DND-41 (cell line): ENCODE data around the gene CALN1.

ENCODE experiments used
- ATAC-seq: fragments of 200-7000 bp; cut with Tn5 transposase; 3 replicates; pipeline ENCODE4 v1.9.1; 2021; ENCODE audit warnings: low read depth; ENCODE audit not compliant: insufficient read depth
- DNase-seq: peaks from one replicate; pipeline ENCODE4 v3.0.0-alpha.2; 2020
- H2AFZ ChIP-seq: 2 replicates; pipeline ENCODE4 v1.6.0; 2012; ENCODE audit warnings: low read depth, low read length
- H3K27ac ChIP-seq: 2 replicates; pipeline ENCODE4 v1.5.1; 2012; ENCODE audit warnings: low read length, inconsistent platforms
- H3K27me3 ChIP-seq: fragments of 200-600 bp; sonication (generic); 2 replicates; pipeline ENCODE4 v1.6.0; 2012; ENCODE audit warnings: low read length, mild to moderate bottlenecking, inconsistent platforms; ENCODE audit not compliant: insufficient read depth, poor library complexity
- H3K36me3 ChIP-seq: 2 replicates; pipeline ENCODE4 v1.5.1; 2012; ENCODE audit warnings: low read length, inconsistent platforms; ENCODE audit not compliant: insufficient read depth
- H3K4me1 ChIP-seq: 2 replicates; pipeline ENCODE4 v1.5.1; 2012; ENCODE audit warnings: mild to moderate bottlenecking, low read length; ENCODE audit not compliant: insufficient read depth
- H3K4me2 ChIP-seq: 2 replicates; pipeline ENCODE4 v1.6.0; 2012; ENCODE audit warnings: mild to moderate bottlenecking, moderate library complexity, low read length, inconsistent platforms; ENCODE audit not compliant: insufficient read depth
- H3K4me3 ChIP-seq, 2 experiments: fragments of 200-600 bp in 1 of 2; shearing (Covaris generic) in 1 of 2; 2 replicates each; pipeline ENCODE4 v1.5.1; 2012 to 2016; ENCODE audit warnings: inconsistent platforms in 2 of 2, low read length in 2 of 2, mild to moderate bottlenecking in 2 of 2, low read depth in 1 of 2, moderate library complexity in 1 of 2
- H3K79me2 ChIP-seq: 2 replicates; pipeline ENCODE4 v1.6.0; 2012; ENCODE audit warnings: low read length, inconsistent platforms; ENCODE audit not compliant: insufficient read depth
- H3K9ac ChIP-seq: 2 replicates; pipeline ENCODE4 v1.6.0; 2012; ENCODE audit warnings: low read depth, mild to moderate bottlenecking, inconsistent platforms, low read length, moderate library complexity
- H3K9me3 ChIP-seq: 2 replicates; pipeline ENCODE4 v1.5.1; 2012; ENCODE audit warnings: low read length, moderate library complexity, mild to moderate bottlenecking, inconsistent platforms; ENCODE audit not compliant: insufficient read depth, severe bottlenecking
- H4K20me1 ChIP-seq: 2 replicates; pipeline ENCODE4 v1.6.0; 2012; ENCODE audit warnings: low read length; ENCODE audit not compliant: insufficient read depth
- CTCF ChIP-seq: IDR thresholded peaks from 2 replicates; pipeline ENCODE4 v1.5.1; 2012; ENCODE audit warnings: borderline replicate concordance, low read length, moderate library complexity, mild to moderate bottlenecking; ENCODE audit not compliant: poor library complexity, severe bottlenecking; ENCODE audit errors: extremely low read depth
- EZH2 ChIP-seq: IDR thresholded peaks from 3 replicates; pipeline ENCODE4 v1.6.1; 2012; ENCODE audit warnings: borderline replicate concordance, low read depth, mild to moderate bottlenecking, moderate library complexity, low read length, inconsistent platforms; ENCODE audit not compliant: severe bottlenecking

The CALN1 gene

GRCh38 chr7:72325561-72325960 lies 86.6 kb downstream of the CALN1 start:
- Histone ChIP-seq H3K36me3 (no peaks in the 10 kb centered on the region), H3K4me1 (no peaks in the 10 kb centered on the region), H3K9me3 (no peaks in the 10 kb centered on the region), H3K27me3 (no peaks in the 10 kb centered on the region), H3K27ac (no peak overlapping the region), H4K20me1 (no peaks in the 10 kb centered on the region), H3K9ac (no peak overlapping the region), H3K4me3 (no peak overlapping the region), H3K4me2 (no peak overlapping the region), H3K79me2 (no peaks in the 10 kb centered on the region), H2AFZ (no peak overlapping the region)
- DNase-seq (no peak), ATAC-seq (no peak)
- no peak for TF ChIP-seq CTCF
- TF ChIP-seq EZH2 = no peak

DNA sequence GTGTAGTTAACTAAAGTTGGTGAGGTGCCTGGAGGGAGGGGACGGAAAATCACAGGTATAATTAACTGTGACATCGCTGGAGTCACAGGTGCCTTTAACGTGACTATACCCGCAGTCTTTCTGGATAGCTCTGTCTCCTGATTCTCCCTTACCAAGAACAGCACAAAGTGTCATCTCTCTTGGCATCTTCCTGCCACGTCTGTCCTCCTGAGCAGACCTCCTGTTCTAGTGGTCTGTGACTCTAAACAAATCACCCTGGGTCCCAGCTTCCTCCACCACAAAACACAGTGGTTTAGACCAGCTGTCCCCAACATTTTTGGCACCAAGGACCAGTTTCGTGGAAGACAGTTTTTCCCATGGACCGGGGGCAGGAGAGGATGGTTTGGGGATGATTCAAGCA lies 90.5 kb downstream of the CALN1 start:
- Histone ChIP-seq H3K27ac (no peak overlapping the region), H3K27me3 (no peaks in the 10 kb centered on the region), H3K4me1 (no peaks in the 10 kb centered on the region), H3K4me3 (no peak overlapping the region), H3K9me3 (no peaks in the 10 kb centered on the region), H3K4me2 (no peak overlapping the region), H2AFZ (no peak overlapping the region), H4K20me1 (no peaks in the 10 kb centered on the region), H3K9ac (no peak overlapping the region), H3K79me2 (no peaks in the 10 kb centered on the region), H3K36me3 (no peaks in the 10 kb centered on the region)
- DNase-seq (no peak), ATAC-seq (no peak)
- TF ChIP-seq CTCF = no peak
- no peak for TF ChIP-seq EZH2

GRCh38 chr7:72321081-72321480 lies 91.1 kb downstream of the CALN1 start:
- no peaks in the 10 kb centered on the region for H3K27me3 ChIP-seq
- DNase-seq (no peak), ATAC-seq (no peak)
- H3K4me3 ChIP-seq = no peak overlapping the region
- H3K4me2 ChIP-seq = no peak overlapping the region
- H4K20me1 ChIP-seq = no peaks in the 10 kb centered on the region
- no peak overlapping the region for H2AFZ ChIP-seq
- no peak overlapping the region for H3K9ac ChIP-seq
- no peaks in the 10 kb centered on the region for H3K36me3 ChIP-seq
- H3K4me1 ChIP-seq = no peaks in the 10 kb centered on the region
- no peaks in the 10 kb centered on the region for H3K79me2 ChIP-seq
- H3K9me3 ChIP-seq = no peaks in the 10 kb centered on the region
- H3K27ac ChIP-seq = no peak overlapping the region
- TF ChIP-seq CTCF = no peak
- TF ChIP-seq EZH2 = no peak

DNA sequence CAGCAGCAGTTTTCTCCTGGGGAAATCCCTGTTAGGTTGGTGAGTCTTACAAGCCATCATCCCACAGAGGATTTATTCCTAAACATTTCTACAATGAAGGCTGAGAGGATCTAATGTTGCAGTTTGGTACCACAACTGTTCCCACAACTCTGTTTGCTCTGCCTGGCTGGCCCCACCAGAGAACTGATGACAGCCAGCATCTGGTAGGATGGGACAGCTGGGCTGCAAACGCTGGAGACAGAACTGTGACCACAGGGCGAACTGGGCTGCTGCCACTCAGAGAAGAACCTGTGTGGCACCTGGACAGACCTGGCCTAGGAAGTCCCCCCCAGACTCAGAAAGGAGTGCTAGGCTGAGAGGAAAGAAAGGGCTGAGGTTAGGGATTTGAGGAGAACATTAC lies 94.8 kb downstream of the CALN1 start:
- Histone ChIP-seq H3K9me3 (no peaks in the 10 kb centered on the region), H4K20me1 (no peaks in the 10 kb centered on the region), H2AFZ (no peak overlapping the region), H3K27ac (no peak overlapping the region), H3K4me2 (no peak overlapping the region), H3K36me3 (no peaks in the 10 kb centered on the region), H3K4me1 (no peaks in the 10 kb centered on the region), H3K27me3 (no peaks in the 10 kb centered on the region), H3K9ac (no peak overlapping the region), H3K4me3 (no peak overlapping the region), H3K79me2 (no peaks in the 10 kb centered on the region)
- TF ChIP-seq CTCF (no peak), EZH2 (no peak)
- no peak for DNase-seq
- ATAC-seq = no peak
